GM21529 (cell line): ENCODE data around the gene GAPT.

Experiments used
- ATAC-seq: cut with Tn5 transposase; IDR thresholded peaks from one replicate; pipeline ENCODE4 v1.9.1; 2021; ENCODE audit not compliant: unreplicated experiment

GAPT gene

DNA sequence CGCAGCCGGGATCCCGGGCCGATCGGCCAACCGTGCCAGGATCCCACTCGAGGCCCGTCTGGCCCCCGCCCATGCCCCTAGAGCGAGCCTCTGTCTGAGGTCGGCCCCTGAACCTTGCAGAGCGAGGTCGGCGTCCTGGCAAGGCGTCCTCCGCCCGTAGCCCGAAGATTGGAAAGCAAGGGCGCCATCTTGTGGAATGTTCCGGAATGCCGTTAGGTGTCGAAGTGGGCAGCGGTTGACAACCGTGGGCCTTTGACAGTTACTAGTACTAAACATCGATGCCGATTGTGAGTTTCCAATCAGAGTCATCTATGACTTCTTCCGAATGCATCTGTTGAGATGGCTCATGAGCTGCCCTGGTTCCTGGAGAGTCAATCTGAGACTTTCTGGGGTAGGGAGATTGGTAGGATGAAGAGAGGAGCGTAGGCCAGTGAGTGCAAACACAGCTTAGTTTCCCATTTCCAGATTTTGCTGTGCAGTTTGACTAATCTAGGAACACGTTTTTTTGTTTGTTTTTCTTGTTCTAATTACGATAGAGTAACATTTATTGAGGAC is 30.4 kb upstream of the GAPT start:
- ATAC-seq: peak; percentile 77

DNA sequence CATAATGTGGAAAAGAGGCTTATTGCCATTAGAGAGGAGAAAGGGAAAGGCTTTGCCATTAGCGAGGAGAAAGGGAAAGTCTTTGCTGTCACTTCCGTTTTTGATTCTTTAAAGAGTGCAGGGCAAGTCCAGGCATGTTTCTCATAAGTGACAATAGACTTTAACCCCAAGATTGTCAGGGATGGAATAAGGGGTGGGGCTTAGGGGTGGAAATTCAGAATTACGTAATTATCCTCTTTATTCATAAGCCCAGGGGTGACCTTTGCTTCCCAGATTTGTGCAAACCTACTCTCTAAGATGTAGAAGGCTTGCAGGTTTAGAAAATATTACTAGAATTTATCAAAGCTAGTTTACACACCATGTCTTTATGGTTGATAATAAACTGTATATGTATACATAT is 29.1 kb upstream of the GAPT start:
- no peak for ATAC-seq

DNA sequence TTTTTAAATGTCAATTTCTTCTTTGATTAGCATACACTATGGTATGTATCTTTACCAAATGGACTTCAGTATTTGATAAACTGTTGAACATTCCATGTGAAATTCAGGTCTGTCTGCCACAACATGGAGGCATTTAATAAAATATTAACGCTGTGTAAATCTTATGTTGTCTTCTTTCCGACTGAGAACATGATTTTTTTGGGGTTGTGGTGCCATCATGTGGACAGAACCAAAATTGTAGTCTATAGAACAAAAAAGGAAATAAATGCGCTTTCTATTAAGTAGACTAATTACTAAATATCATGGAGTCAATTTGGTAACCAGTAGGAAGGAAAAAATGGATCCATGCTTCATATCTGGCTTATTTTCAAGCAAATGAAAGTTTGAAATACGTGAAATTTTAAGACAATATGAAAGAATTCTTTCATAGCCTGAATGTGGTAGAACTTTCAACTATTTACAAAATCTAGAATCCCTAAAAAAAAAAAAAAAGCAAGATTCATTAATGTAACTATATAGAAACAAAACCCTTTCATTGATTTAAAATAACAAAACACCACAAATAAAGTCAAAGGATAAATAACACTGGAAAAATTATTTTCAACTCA is 28.5 kb upstream of the GAPT start:
- no peak for ATAC-seq

DNA sequence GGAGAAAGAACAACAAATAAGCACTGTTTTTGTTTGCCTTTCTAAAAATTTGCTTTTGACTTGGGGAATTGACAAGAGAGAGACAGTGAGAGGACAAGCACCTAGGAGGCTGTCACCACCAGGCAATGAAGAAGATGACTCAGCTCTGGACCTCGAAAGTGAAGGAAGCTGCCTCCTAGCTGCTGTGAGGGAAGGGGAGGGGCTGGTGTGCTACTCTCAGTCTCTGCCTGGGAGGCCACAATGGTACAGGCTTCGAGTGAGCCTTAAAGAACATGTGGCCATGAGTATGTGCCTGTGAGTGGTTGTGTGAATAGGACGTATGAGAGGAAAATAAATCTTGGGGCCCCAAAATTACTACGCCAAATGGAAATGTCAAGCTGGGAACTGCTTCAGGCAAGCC is 24.3 kb upstream of the GAPT start:
- ATAC-seq: peak; percentile 98

DNA sequence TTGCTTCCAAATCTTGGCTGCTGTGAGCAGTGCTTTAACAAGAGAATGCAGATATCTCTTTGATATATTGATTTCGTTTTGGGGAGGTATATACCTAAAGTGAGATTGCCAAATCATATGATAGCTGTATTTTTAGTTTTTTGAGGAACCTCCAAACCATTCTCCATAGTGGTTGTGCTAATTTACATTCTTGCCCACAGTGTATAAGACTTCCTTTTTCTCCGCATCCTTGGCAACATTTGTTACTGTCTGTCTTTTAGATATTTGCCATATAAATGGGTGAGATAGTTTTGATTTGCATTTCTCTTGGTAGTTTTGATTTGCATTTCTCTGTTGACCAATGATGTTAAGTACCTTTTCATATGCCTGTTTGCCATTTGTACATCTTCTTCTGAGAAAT is 21.3 kb upstream of the GAPT start:
- no peak for ATAC-seq

DNA sequence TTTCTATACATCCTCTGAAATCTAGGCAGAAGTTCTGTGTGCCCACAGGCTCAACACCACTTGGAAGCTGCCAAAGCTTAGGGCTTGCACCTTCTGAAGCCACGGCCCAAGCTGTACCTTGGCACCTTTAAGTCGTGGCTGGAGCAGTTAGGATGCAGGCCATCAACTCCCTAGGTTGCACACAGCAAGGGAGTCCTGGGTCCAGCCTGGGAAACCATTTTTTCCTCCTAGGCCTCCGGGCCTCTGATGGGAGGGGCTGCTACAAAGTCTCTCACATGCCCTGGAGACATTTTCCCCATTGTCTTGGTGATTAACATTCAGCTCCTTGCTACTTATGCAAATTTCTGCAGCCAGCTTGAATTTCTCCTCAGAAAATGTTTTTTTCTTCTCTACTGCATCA is 15.8 kb upstream of the GAPT start:
- ATAC-seq: no peak

DNA sequence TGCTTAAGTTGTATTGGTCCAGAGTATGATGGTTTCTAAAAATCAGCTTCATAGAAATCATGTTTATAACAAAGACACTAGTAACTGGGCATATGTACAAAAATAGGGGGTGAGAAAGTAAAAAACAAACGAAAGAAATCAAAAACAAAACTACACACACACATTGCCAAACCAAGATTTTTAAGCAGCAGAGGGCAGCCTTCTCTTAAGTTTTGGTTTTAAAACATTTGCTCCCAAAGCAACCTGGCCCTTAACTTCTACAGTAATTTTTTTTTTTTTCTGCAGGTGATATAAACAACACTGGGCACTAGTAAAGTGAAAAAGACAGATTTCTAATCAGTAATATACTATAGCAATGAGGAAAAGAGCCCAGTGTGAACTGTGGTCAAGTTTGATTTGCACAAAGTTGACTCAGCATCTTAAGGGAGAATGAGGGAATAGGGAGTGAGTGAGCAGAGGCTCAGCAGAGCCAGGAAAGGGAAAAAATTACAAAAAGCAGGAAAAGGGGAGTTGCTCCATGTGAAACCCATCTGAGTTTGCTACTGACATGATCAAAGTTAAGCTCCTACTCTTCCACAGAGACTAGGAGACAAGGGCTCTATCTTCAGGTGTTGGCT is 13.4 kb upstream of the GAPT start:
- no peak for ATAC-seq

DNA sequence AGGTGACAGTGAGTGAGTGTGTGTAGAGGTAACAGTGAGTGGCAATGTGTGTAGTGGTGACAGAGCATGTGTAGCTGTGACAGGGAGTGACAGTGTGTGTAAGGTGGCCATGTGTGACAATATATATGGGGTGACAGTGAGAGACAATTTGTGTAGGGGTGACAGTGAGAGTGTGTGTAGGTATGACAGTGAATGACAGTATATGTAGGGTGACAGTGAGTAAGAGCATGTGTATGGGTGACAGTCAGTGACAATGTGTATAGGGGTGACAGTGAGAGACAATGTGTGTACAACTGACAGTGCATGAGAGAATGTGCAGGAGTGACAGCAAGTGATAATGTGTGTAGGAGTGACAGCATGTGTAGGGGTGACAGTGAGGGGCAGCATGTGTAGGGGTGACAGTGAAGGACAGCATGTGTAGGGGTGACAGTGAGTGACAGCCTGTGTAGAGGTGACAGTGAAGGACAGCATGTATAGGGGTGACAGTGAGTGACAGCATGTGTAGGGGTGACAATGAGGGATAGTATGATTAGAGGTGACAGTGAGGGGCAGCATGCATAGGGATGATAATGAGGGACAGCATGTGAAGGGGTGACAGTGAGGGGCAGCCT is 10.1 kb upstream of the GAPT start:
- no peak for ATAC-seq

DNA sequence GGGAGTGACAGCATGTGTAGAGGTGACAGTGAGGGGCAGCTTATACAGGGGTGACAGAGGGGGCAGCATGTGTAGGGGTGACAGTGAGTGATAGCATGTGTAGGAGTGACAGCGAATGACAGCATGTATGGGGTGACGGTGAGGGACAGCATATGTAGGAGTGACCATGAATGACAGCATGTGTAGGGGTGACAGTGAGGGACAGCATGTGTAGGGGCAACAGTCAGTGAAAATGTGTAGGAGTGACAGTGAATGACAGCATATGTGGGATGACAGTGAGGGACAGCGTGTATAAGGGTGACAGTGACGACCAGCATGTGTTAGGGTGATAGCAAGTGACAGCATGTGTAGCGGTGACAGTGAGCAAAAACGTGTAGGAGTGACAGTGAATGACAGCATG is 9.4 kb upstream of the GAPT start:
- no peak for ATAC-seq

DNA sequence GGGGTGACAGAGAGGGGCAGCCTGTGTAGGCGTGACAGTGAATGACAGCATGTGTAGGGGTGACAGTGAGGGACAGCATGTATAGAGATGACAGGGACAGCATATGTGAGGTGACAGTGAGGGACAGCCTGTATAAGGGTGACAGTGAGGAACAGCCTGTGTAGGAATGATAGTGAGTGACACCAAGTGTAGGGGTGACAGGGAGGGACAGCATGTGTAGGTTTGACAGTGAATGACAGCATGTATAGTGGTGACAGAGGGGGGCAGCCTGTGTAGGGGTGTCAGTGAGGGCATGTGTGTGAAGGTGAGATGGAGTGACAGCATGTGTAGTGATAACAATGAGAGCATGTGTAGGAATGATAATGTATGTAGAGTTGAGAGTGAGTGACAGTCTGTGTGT is 8.7 kb upstream of the GAPT start:
- ATAC-seq: no peak

DNA sequence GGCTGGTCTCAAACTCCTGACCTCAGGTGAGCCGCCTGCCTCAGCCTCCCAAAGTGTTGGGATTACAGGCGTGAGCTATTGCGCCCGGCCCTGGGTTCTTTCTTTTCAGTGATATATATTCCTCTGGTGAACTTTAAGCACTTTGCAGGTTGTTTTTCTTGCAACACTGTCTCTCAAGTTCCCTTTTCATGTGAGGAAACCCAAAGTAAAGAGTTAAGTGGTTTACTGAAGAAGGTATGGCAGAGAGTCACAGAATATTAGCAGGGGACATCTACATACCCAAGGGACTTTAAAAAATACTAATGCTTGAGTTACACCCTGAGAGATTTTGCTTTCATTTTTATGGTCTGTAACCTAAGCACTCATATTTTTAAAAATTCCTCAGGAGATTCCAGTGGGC is 6.7 kb upstream of the GAPT start:
- no peak for ATAC-seq

DNA sequence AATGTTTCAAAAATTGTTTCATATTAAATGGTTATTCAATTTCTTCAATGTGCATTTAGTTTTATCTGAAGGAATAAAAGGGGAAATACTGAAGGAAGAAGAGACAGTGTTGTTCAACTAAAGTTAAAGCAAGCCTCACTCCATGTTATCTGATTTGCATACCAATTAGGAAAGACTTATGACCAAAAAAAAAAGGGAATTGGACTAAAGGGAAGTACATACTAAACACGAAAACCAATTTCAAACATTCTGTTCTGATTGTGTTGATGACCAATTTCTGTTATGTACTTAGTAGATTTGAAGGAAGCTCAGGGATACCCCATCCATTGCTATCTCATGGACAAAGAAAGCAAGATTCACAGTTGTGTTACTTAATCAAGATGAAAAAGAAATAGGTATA is 4.9 kb upstream of the GAPT start:
- no peak for ATAC-seq

DNA sequence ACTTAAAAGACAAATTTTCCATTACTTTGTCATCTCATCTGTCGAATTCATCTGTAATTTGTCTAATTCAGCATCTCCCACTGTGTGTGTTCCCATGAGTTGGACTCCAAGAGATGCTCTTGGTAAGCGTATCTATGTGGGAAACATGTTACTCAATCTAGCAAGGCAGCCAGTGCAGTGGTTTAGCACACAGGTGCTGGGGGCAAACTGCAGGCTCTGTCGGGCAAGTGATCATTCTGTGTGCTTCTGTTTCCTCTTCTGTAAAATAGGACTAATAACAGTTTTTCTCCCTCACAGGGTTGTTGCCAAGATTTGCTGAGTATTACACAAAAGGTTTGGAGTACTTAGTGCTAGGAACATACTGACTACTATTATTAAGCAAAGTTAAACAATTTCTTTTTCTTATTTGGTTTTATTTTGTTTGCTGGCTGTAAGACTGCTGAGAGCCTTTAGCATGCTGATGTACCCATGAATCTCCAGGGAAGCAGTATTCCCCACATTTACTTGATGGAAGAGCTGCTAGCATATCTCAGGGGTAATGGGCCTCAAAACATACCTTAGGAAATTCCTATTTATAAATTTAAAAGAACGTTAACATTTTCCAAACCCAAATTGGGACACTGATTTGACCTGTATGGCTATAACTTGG is 709 bp upstream of the GAPT start:
- no peak for ATAC-seq

DNA sequence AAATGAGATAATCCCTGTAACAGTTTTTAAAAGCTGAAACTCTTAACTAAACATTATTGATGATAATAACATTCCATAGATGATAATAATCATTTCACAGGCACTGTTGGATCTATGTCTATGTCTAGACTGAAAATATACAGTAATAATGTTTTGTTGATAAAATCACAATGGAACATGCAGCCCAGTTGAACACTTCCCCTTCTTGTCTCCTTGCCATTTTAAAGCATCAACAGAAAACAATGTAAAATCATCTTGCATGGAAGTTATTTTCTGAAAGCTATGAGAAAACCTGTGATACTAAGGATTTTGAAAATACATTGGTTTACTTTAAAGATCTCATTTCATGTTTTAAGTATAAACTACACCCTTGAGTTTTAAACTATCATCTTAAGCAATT is 1.9 kb downstream of the GAPT start:
- no peak for ATAC-seq

DNA sequence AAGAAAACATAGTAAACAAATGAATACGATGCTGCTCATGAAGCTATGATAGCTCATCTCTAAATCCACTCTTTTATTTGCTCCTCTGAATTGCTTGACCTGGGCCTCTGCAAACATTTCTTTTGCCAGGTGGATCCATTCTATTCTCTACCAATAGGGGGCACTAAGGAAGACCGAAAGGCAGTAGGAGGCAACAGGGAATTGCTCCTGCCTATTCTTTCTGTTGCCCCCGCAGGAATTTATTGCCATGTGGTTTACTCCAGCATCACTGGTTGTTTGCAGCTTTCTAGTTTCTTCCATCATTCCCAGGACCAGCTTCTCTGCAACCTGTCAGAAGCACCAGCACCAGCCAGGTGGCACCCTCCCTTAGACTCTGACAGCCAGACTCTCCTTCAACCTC is 5.3 kb downstream of the GAPT start:
- ATAC-seq: no peak

DNA sequence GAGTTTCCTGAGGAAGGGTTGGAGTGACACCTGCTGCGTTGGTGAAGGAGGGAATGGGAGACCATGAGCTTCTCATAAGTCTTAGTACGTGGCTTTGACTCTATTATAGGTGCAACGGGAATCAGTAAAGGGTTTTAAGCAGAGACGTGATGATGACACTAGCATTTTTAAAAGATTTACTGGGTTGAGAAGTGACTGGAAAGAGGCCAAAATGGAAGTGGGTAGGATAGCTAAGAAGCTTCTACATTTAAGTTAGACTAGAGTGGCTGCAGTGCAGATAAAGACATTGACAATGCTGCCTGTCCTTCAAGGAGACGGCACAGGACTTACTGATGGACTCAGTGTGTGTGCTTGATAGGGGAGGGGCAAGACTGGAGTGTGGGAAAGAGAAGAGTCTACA is 6.2 kb downstream of the GAPT start:
- no peak for ATAC-seq

DNA sequence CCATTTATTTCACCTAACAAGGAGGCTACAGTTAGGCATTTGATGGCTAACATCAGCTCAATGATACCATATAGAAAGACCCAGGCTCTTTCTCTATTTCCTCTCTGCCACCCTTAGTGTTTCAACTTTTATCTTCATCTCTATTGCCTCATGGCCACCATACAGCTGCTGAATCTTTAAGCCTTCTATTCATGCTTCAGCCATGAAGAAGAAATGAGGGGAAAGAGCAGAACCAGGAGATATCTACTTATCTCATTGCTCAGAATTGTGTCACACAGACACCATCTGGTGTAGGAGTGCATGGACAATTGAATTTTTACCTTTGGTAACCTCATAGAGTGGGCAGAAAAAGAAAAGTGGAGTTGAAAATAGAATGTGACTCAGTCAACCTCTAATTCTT is 6.7 kb downstream of the GAPT start:
- ATAC-seq: no peak

DNA sequence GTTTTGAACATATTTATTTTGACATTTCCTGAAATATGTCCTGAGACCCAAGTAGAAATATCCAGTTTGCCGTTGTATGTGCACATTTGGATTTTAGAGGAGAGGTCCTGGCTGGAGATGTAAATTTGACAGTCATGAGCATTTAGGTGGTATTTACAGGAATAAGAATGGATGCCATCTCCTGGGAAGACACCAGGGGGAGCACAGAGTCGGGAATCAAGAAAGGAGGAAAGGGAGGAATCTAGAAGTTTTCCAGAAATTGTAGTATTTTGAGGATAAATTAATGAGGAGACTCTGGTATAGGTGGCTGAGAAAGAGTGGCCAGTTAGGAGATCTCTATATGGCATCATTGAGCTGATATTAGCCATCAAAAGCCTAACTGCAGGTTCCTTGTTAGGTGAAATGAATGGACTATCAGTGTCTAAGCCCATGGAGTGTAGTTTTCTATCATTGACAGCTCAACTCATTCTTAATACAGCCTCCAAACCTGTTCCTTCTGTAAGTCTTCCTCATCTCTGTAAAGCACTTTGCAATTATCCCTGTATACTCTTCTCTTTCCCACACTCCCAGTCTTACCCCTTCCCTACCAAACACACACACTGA is 7.2 kb downstream of the GAPT start:
- no peak for ATAC-seq

DNA sequence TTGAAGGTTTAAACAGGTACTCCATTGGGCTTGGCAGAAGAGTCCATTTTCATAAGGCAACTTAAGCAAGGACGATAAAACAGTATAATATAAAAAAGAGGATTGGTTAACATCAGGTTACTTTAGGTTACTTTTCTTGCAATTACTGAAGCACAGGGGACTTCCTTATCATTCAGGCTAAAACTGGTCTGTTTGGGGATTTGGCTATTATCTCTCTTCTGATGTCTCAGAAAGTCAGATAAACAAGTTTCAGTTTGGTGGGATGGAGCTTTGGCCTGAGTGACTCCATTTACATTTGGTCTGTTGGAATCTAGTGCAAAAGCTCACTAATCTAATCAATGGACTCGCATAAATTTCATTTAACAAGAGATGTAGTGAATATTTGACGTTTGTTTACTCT is 8.0 kb downstream of the GAPT start:
- no peak for ATAC-seq

DNA sequence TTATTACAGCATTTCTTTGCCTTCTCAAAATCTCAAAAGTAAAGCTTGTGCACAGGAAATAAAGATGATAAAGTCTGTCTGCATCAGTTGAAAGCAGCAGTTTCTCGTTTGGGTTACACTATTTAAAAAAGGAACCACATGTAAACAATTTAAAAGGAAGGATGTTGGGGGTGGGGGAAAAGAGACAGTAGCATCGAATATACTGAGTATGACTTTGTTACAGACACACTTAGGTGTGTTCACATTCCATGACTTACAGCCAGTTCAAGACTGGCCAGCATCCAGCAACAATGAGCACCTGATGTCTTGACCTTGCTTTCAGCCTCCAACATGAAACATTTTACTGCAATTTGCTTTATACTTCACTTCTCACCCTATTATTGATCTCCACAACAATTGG is 8.7 kb downstream of the GAPT start:
- ATAC-seq: no peak

DNA sequence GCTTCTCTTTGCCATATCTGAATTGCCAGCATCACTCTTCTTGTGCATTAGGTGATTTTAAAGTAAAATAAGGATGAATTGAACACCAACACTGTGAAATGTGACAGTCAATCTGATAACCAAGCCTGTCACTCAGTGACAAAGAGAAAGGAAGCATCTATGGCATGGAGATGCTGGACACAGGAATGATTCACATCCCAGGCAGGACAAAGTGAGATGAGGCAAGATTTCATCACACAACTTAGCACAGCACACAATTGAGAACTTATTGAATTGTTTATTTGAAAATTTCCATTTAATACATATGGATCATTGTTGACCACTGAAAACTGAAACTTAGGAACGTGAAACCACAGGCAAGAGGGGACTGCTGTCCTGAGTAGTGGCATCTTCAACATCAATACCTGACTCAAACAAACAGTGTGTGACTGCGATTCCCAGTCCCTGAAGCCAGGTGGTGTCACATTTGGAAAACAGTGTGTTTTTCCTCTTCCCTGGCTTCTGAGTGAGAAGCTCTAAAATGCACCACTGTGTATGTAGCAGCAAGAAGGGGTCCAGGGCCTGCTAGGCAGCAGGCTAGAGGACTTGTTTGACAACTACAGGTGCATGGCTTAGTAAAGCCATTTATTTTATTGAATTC is 10.7 kb downstream of the GAPT start:
- no peak for ATAC-seq
